Right lobe of liver (tissue), 6 donors: ENCODE measurements around the gene ASF1B. TPM values are rescaled to one million over a fixed set of nuclear protein-coding genes. Genes with fewer than 3 reads are reported as not detected.

Experiments used
- ATAC-seq, 4 donors: fragments of 200-7000 bp; cut with Tn5 transposase; one replicate each; pipeline ENCODE4 v1.9.1; 2020; ENCODE audit warnings: mild to moderate bottlenecking in 4 of 4, moderate library complexity in 4 of 4
- DNase-seq, 3 donors: peaks; one replicate each; pipeline ENCODE4 v3.0.0-alpha.2; 2020
- H3K27ac ChIP-seq, 3 donors: fragments of 200-600 bp; one replicate each; pipeline ENCODE4 v1.8.0; 2022
- H3K27me3 ChIP-seq, 2 donors: fragments of 200-600 bp; one replicate each; pipeline ENCODE4 v1.8.0; 2022
- H3K36me3 ChIP-seq, 4 donors: fragments of 200-600 bp; sonication (generic) in 1 of 4; one replicate each; pipeline versions ENCODE4 v1.5.1 to v1.8.0; 2017 to 2022; ENCODE audit warnings: control low read depth in 1 of 4
- H3K4me1 ChIP-seq, 4 donors: fragments of 200-600 bp; sonication (generic) in 1 of 4; one replicate each; pipeline versions ENCODE4 v1.5.1 to v1.8.0; 2017 to 2022; ENCODE audit warnings: control low read depth in 1 of 4
- H3K4me3 ChIP-seq, 3 donors: fragments of 200-600 bp; one replicate each; pipeline ENCODE4 v1.8.0; 2022
- H3K9me3 ChIP-seq, 4 donors: fragments of 200-600 bp; sonication (generic) in 1 of 4; one replicate each; pipeline versions ENCODE4 v1.5.1 to v1.8.0; 2017 to 2022; ENCODE audit warnings: control low read depth in 1 of 4
- POLR2A ChIP-seq: fragments of 450-650 bp; IDR thresholded peaks from one replicate; pipeline ENCODE4 v1.6.1; 2017; ENCODE audit warnings: antibody characterized with exemption, mild to moderate bottlenecking
- WGBS: methylation state at CpG from one replicate; pipeline ENCODE4 v1.1.6; 2018; ENCODE audit warnings: low coverage, low lambda C conversion rate; ENCODE audit not compliant: insufficient coverage; ENCODE audit errors: missing lambda C conversion rate; 5-methylcytosine and 5-hydroxymethylcytosine counted together
- intact Hi-C, 2 donors: fragments of 100-400 bp; cut with DNase I; formaldehyde crosslinking; loops; one replicate each; pipeline versions ENCODE4 v1.11.2 to v1.14.1; 2022
- total RNA-seq, 6 experiments: library from RNA; depleted of rRNA in 2 of 6; stranded (reverse); fragments of >200 nt in 2 of 6; fragmentation: NEBNext Ultra II Directional in 3 of 6; extraction: Animal tissue kit (Norgen Biotek cat#: 25700) in 3 of 6; gene quantifications; one replicate each; pipeline versions ENCODE4 v1.1.0 to v1.2.4, GENCODE V29; 2016 to 2023
- TF ChIP-seq, protein P1 (sequence below), 4 donors: fragments of 200-600 bp in 3 of 4; fragments of 450-650 bp in 1 of 4; IDR thresholded peaks; one replicate each; pipeline versions ENCODE4 v1.5.1 to v1.8.0; 2016 to 2022; ENCODE audit warnings: antibody characterized with exemption in 4 of 4, mild to moderate bottlenecking in 2 of 4
- donor health status: DM: no; HTN: yes; CAD: no.
- donor health status: DM: no; HTN: no; CAD: no.
- donor health status: DM: no; HTN: no; CAD: no.
- donor health status: DM: no; HTN: yes; CAD: no.
- donor health status: DM: no; HTN: yes; CAD: no.

Gene ASF1B
- total RNA-seq, 6 experiments from 2014 or later = 0.24 to 5.3 (median 0.61) TPM

DNA sequence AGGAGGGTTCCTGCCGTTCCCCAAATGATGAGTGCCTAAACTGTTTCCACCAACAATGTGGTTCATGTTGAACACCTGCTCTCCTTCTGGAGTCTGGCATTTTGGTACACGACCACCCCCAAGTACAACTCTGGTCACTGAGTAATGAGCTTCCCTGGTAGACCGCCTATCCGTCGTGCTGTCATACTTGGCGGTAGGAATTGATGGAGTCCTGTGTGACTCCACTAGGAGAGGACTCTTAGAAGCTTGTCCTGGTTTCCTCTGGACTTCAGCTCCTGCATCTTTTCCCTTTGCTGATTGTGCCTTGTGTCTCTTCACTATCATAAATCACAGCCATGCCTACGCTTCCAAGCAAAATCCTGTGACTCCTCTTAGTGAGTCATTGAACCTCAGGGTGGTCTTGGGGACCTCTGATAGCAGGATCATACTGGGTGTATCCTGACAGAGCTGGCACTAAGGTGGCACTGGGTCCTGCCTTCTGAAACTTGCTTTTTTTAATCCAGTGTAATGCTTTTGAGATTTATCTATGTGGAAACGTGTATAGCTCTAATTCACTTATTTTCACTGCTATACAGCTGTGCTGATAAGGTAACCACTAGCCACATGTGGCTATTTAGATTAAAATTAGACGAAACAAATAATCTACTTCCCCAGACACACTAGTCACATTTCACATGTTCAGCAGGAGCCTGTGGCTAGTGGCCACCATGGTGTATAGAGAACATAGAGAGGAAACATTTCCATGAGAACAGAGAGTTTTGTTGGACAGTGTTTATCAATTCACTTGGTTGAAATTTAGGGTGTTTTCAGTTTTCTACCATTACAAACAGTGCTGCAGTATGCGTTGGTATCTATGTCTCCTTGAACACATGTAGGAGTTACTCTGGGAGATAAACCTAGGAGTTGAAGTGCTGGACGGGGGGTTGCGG lies 6.1 kb upstream of the ASF1B start:
- H3K9me3 ChIP-seq = no peaks in the 10 kb centered on the region
- H3K36me3 ChIP-seq = no peaks in the 10 kb centered on the region
- WGBS = 90% methylated on average over 7 of the region's 12 CpGs
- H3K4me3 ChIP-seq = no peak overlapping the region
- no peak for ATAC-seq
- H3K4me1 ChIP-seq = peaks cover 0 to 4% (median 0%) of the 10 kb centered on the region in 4 donors
- intact Hi-C loops = no loop called here
- H3K27me3 ChIP-seq = no peaks in the 10 kb centered on the region
- DNase-seq = no peak
- no peak for TF ChIP-seq POLR2A
- TF ChIP-seq, protein P1, sequence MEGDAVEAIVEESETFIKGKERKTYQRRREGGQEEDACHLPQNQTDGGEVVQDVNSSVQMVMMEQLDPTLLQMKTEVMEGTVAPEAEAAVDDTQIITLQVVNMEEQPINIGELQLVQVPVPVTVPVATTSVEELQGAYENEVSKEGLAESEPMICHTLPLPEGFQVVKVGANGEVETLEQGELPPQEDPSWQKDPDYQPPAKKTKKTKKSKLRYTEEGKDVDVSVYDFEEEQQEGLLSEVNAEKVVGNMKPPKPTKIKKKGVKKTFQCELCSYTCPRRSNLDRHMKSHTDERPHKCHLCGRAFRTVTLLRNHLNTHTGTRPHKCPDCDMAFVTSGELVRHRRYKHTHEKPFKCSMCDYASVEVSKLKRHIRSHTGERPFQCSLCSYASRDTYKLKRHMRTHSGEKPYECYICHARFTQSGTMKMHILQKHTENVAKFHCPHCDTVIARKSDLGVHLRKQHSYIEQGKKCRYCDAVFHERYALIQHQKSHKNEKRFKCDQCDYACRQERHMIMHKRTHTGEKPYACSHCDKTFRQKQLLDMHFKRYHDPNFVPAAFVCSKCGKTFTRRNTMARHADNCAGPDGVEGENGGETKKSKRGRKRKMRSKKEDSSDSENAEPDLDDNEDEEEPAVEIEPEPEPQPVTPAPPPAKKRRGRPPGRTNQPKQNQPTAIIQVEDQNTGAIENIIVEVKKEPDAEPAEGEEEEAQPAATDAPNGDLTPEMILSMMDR (IDR thresholded peaks at IDR 0.05) = no peak
- no peak overlapping the region for H3K27ac ChIP-seq

DNA sequence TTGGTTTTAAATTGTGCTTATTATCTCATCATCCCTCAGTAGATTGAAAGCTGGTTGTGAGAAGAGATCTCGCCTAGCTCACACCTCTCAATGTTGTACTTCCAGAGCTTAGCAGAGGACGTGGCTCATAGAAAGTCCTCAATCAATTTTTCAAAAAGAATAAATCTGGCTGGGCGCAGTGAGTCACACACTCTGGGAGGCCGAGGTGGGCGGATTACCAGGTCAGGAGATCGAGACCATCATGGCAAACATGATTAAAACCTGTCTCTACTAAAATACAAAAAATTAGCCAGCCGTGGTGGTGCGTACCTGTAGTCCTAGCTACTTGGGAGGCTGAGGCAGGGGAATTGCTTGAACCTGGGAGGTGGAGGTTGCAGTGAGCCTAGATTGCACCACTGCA lies 4.7 kb upstream of the ASF1B start:
- H3K4me3 ChIP-seq = no peak overlapping the region
- intact Hi-C loops = no loop called here
- DNase-seq (no peak), ATAC-seq (no peak)
- H3K36me3 ChIP-seq = no peaks in the 10 kb centered on the region
- no peaks in the 10 kb centered on the region for H3K27me3 ChIP-seq
- no peak for TF ChIP-seq POLR2A
- TF ChIP-seq, protein P1 (IDR thresholded peaks at IDR 0.05) = no peak
- H3K4me1 ChIP-seq = peaks cover 0 to 7% (median 0%) of the 10 kb centered on the region in 4 donors
- 95% methylated on average over 8 of the region's 8 CpGs for WGBS
- no peak overlapping the region for H3K27ac ChIP-seq
- H3K9me3 ChIP-seq = no peaks in the 10 kb centered on the region

DNA sequence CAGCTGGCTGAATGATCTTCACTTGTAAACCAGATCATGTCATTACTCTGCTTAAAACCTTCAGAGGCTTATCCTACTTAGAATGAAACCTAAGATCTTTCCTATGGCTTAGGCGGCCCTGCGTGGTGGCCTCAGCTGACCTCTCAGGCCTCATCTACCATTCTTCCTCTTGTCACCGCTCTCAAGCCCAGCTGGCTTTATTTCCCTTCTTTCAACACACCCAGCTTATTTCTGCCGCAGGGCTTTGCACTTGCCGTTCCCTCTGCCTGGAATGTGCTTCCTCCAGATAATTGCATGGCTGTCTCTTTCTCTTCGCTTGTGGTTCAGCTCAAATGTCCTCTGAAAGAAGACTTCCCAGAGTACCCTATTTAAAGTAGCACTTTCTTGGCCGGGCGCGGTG lies 3.6 kb upstream of the ASF1B start:
- no peak for ATAC-seq
- no peak for DNase-seq
- Histone ChIP-seq H3K4me3 (no peak overlapping the region), H3K9me3 (no peaks in the 10 kb centered on the region), H3K27me3 (no peaks in the 10 kb centered on the region), H3K27ac (no peak overlapping the region), H3K36me3 (no peaks in the 10 kb centered on the region), H3K4me1 (peaks cover 0 to 7% (median 0%) of the 10 kb centered on the region in 4 donors)
- WGBS = 56% methylated on average over 9 of the region's 9 CpGs
- intact Hi-C loops = loop anchor here in 1 of 2 donors (10.0 kb wide), 1 partner anchor 55 kb away; the partner anchor contains the start of gene C19orf67
- TF ChIP-seq, protein P1 (IDR thresholded peaks at IDR 0.05) = no peak
- no peak for TF ChIP-seq POLR2A

DNA sequence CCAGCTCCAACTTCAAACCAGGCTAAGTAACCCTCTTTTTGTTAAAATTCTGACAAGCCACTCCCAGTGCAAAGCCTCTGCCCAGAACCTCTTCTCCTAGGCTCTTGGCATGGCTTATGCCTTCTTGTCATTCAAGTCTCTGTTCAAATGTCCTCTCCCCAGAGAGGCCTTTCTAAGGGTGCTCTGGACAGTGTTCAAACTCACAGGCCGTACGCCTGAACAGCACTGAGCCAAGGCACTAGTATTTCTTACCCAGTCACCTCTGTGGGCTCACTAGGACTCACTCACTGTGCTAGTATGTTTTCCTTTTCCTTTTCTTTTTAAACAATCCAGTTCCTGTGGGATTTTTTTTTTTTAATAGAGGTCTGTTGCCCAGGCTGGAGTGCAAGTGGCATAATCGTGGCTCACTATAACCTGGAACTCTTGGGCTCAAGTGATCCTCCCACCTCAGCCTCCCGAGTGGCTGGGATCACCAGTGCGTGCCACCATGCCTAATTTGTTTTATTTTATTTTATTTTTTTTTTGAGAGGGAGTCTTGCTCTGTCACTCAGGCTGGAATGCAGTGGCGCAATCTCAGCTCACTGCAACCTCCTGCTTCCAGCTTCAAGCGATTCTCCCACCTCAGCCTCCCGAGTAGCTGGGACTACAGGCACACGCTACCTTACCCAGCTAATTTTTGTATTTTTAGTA lies 2.3 kb upstream of the ASF1B start:
- Histone ChIP-seq H3K4me3 (no peak overlapping the region), H3K27ac (no peak overlapping the region), H3K9me3 (no peaks in the 10 kb centered on the region), H3K4me1 (peaks cover 0 to 7% (median 0%) of the 10 kb centered on the region in 4 donors), H3K36me3 (no peaks in the 10 kb centered on the region), H3K27me3 (no peaks in the 10 kb centered on the region)
- TF ChIP-seq, protein P1 (IDR thresholded peaks at IDR 0.05) = no peak
- TF ChIP-seq POLR2A = no peak
- no peak for ATAC-seq
- intact Hi-C loops = loop anchor here in 1 of 2 donors (10.0 kb wide), 1 partner anchor 54 kb away; the partner anchor contains the start of gene C19orf67
- WGBS = 69% methylated on average over 5 of the region's 9 CpGs
- DNase-seq = no peak
